Left lung (tissue), 10 donors: ENCODE measurements around the gene TANC2. TPM values are rescaled to one million over a fixed set of nuclear protein-coding genes. Genes with fewer than 3 reads are reported as not detected.

Source experiments
- ATAC-seq: fragments of 200-7000 bp; cut with Tn5 transposase; one replicate; pipeline ENCODE4 v1.9.1; 2020; ENCODE audit warnings: moderate library complexity
- DNase-seq, 4 donors: peaks; one replicate each; pipeline ENCODE4 v3.0.0-alpha.2; 2013 to 2020
- H3K27ac ChIP-seq, 2 donors: fragments of 200-600 bp; sonication (generic) in 1 of 2; one replicate each; pipeline versions ENCODE4 v1.5.0 to v1.8.0; 2020 to 2021
- H3K27me3 ChIP-seq, 2 donors: fragments of 200-600 bp; sonication (generic) in 1 of 2; one replicate each; pipeline versions ENCODE4 v1.5.0 to v1.8.0; 2020 to 2021
- H3K36me3 ChIP-seq, 2 donors: fragments of 200-600 bp; sonication (generic) in 1 of 2; one replicate each; pipeline versions ENCODE4 v1.5.0 to v1.8.0; 2020 to 2021
- H3K4me1 ChIP-seq, 2 donors: fragments of 200-600 bp; one replicate each; pipeline ENCODE4 v1.8.0; 2021
- H3K4me3 ChIP-seq, 2 donors: fragments of 200-600 bp; sonication (generic) in 1 of 2; one replicate each; pipeline versions ENCODE4 v1.5.0 to v1.8.0; 2020 to 2021; ENCODE audit warnings: mild to moderate bottlenecking in 1 of 2
- H3K9me3 ChIP-seq, 2 donors: fragments of 200-600 bp; sonication (generic) in 1 of 2; one replicate each; pipeline versions ENCODE4 v1.5.0 to v1.8.0; 2020 to 2021
- CTCF ChIP-seq, 2 donors: fragments of 200-600 bp; sonication (generic) in 1 of 2; IDR thresholded peaks; one replicate each; pipeline versions ENCODE4 v1.5.0 to v1.8.0; 2021; ENCODE audit warnings: antibody characterized with exemption in 2 of 2
- intact Hi-C, 2 donors: fragments of 100-400 bp; cut with DNase I; formaldehyde crosslinking; loops; one replicate each; pipeline versions ENCODE4 v1.11.2 to v1.14.2; 2022
- polyA plus RNA-seq, 6 donors: library from polyadenylated mRNA; unstranded; fragments of 120-200 nt; gene quantifications; one replicate each; pipeline ENCODE4 v1.2.1, GENCODE V29; 2013; ENCODE audit not compliant: insufficient read length in 6 of 6
- total RNA-seq, 2 donors: library from RNA; stranded (reverse); fragmentation: NEBNext Ultra II Directional; extraction: Animal tissue kit (Norgen Biotek cat#: 25700); gene quantifications; one replicate each; pipeline ENCODE4 v1.2.1, GENCODE V29; 2021
- donor health status: DM: no; HTN: yes; CAD: no.
- donor health status: DM: no; HTN: no; CAD: no.

Gene TANC2
- total and polyA plus RNA-seq, 8 donors, result 32.5 to 119 (median 36.8) TPM

GRCh38 chr17:62998665-62999393 is 32.8 kb downstream of the TANC2 start:
- H3K27ac ChIP-seq, result no peak overlapping the region
- intact Hi-C loops, result no loop called here

GRCh38 chr17:62999736-63000135 is 33.7 kb downstream of the TANC2 start:
- no peak overlapping the region for H3K27ac ChIP-seq
- DNase-seq, result no peak
- H3K4me1 ChIP-seq, result peaks cover 0 to 17% of the 10 kb centered on the region in 2 donors
- H3K9me3 ChIP-seq, result no peaks in the 10 kb centered on the region
- no peaks in the 10 kb centered on the region for H3K36me3 ChIP-seq
- H3K27me3 ChIP-seq, result no peaks in the 10 kb centered on the region
- no peak for TF ChIP-seq CTCF (IDR thresholded peaks at IDR 0.05)
- no peak for ATAC-seq
- no peak overlapping the region for H3K4me3 ChIP-seq
- intact Hi-C loops, result no loop called here

More at GRCh38 chr17:62998665-62999393, 32.8 kb downstream of the TANC2 start:
- Histone ChIP-seq H3K27me3 (no peaks in the 10 kb centered on the region), H3K4me3 (no peak overlapping the region), H3K9me3 (no peaks in the 10 kb centered on the region), H3K4me1 (peaks cover 0 to 20% of the 10 kb centered on the region in 2 donors), H3K36me3 (no peaks in the 10 kb centered on the region)
- no peak for TF ChIP-seq CTCF (IDR thresholded peaks at IDR 0.05)
- ATAC-seq, result peak; percentile 57
- no peak for DNase-seq

GRCh38 chr17:63001689-63002394 is 35.8 kb downstream of the TANC2 start:
- ATAC-seq (no peak), DNase-seq (no peak)
- Histone ChIP-seq H3K4me3 (no peak overlapping the region), H3K36me3 (no peaks in the 10 kb centered on the region), H3K9me3 (no peaks in the 10 kb centered on the region), H3K27me3 (no peaks in the 10 kb centered on the region), H3K27ac (no peak overlapping the region), H3K4me1 (no peaks in the 10 kb centered on the region)
- intact Hi-C loops, result no loop called here
- TF ChIP-seq CTCF (IDR thresholded peaks at IDR 0.05), result no peak

- no peak overlapping the region for H3K27ac ChIP-seq
- no peaks in the 10 kb centered on the region for H3K9me3 ChIP-seq
- intact Hi-C loops, result no loop called here
Observed at GRCh38 chr17:63002625-63003024, 36.6 kb downstream of the TANC2 start.

More at GRCh38 chr17:63002625-63003024, 36.6 kb downstream of the TANC2 start:
- TF ChIP-seq CTCF (IDR thresholded peaks at IDR 0.05), result no peak
- ATAC-seq (no peak), DNase-seq (no peak)
- Histone ChIP-seq H3K27me3 (no peaks in the 10 kb centered on the region), H3K4me3 (no peak overlapping the region), H3K36me3 (no peaks in the 10 kb centered on the region), H3K4me1 (no peaks in the 10 kb centered on the region)
